ENCODE results near the gene PRMT9. TPM values are rescaled to one million over a fixed set of nuclear protein-coding genes. Genes with fewer than 3 reads are reported as not detected.

Gene PRMT9
- total RNA-seq, 2 donors from 2014 or later = 5.0 to 5.2 TPM

GRCh38 chr4:147635348-147635747 lies 48.6 kb downstream of the PRMT9 start:
- TF ChIP-seq, protein P1, sequence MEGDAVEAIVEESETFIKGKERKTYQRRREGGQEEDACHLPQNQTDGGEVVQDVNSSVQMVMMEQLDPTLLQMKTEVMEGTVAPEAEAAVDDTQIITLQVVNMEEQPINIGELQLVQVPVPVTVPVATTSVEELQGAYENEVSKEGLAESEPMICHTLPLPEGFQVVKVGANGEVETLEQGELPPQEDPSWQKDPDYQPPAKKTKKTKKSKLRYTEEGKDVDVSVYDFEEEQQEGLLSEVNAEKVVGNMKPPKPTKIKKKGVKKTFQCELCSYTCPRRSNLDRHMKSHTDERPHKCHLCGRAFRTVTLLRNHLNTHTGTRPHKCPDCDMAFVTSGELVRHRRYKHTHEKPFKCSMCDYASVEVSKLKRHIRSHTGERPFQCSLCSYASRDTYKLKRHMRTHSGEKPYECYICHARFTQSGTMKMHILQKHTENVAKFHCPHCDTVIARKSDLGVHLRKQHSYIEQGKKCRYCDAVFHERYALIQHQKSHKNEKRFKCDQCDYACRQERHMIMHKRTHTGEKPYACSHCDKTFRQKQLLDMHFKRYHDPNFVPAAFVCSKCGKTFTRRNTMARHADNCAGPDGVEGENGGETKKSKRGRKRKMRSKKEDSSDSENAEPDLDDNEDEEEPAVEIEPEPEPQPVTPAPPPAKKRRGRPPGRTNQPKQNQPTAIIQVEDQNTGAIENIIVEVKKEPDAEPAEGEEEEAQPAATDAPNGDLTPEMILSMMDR (IDR thresholded peaks at IDR 0.05) = no peak
- H3K27me3 ChIP-seq = no peaks in the 10 kb centered on the region
- no peak overlapping the region for H3K27ac ChIP-seq
- H3K4me3 ChIP-seq = no peak overlapping the region
- no peaks in the 10 kb centered on the region for H3K4me1 ChIP-seq
- DNase-seq (ENCODE audit: low spot score) = no peak
- no peaks in the 10 kb centered on the region for H3K9me3 ChIP-seq
- H3K36me3 ChIP-seq = peaks cover 64% of the 10 kb centered on the region

GRCh38 chr4:147633643-147634042 lies 50.3 kb downstream of the PRMT9 start:
- Histone ChIP-seq H3K4me3 (no peak overlapping the region), H3K9me3 (no peaks in the 10 kb centered on the region), H3K36me3 (peaks cover 73% of the 10 kb centered on the region), H3K27me3 (no peaks in the 10 kb centered on the region), H3K4me1 (no peaks in the 10 kb centered on the region), H3K27ac (no peak overlapping the region)
- TF ChIP-seq, protein P1 (IDR thresholded peaks at IDR 0.05) = no peak
- no peak for DNase-seq (ENCODE audit: low spot score)

- Histone ChIP-seq H3K36me3 (peaks cover 78% of the 10 kb centered on the region), H3K27ac (no peak overlapping the region), H3K4me1 (no peaks in the 10 kb centered on the region), H3K9me3 (no peaks in the 10 kb centered on the region), H3K4me3 (no peak overlapping the region), H3K27me3 (no peaks in the 10 kb centered on the region)
- TF ChIP-seq, protein P1 (IDR thresholded peaks at IDR 0.05) = no peak
- no peak for DNase-seq (ENCODE audit: low spot score)
These were observed 50.9 kb downstream of the PRMT9 start for GRCh38 chr4:147633113-147633512.

GRCh38 chr4:147629783-147630730 lies 53.9 kb downstream of the PRMT9 start:
- Histone ChIP-seq H3K4me3 (no peak overlapping the region), H3K36me3 (peaks cover 86% of the 10 kb centered on the region), H3K9me3 (no peaks in the 10 kb centered on the region), H3K4me1 (no peaks in the 10 kb centered on the region), H3K27me3 (no peaks in the 10 kb centered on the region), H3K27ac (no peak overlapping the region)
- DNase-seq (ENCODE audit: low spot score) = no peak
- TF ChIP-seq, protein P1 (IDR thresholded peaks at IDR 0.05) = no peak

- Histone ChIP-seq H3K9me3 (no peaks in the 10 kb centered on the region), H3K27me3 (no peaks in the 10 kb centered on the region), H3K4me1 (no peaks in the 10 kb centered on the region), H3K27ac (no peak overlapping the region), H3K36me3 (peaks cover 82% of the 10 kb centered on the region), H3K4me3 (no peak overlapping the region)
- TF ChIP-seq, protein P1 (IDR thresholded peaks at IDR 0.05) = no peak
- DNase-seq (ENCODE audit: low spot score) = no peak
These were observed 55.5 kb downstream of the PRMT9 start for GRCh38 chr4:147628415-147628814.
